K562 (cell line): Measurements from ENCODE around the gene GARIN5B. TPM values are rescaled to one million over a fixed set of nuclear protein-coding genes. Genes with fewer than 3 reads are reported as not detected.

ENCODE experiments used
- ATAC-seq: fragments of 200-7000 bp; cut with Tn5 transposase; 3 replicates; pipeline ENCODE4 v1.9.1; 2020; ENCODE audit warnings: moderate library complexity
- BruUV-seq: library from RNA; stranded (reverse); fragments of 400-500 nt; replicated peaks from 2 replicates; lab custom pipeline; 2021; lab: Mats Ljungman, UMichigan
- CTCF ChIA-PET: fragments of 300-600 bp; formaldehyde crosslinking; extraction: SDS; loops from one replicate; lab custom pipeline; 2021; ENCODE audit warnings: low intra/inter-chr PET ratio; lab: Yijun Ruan, JAX
- POLR2A ChIA-PET: fragments of 300-600, 350-650 bp; sonication (Branson Sonifier 250); formaldehyde crosslinking; extraction: SDS; loops from one replicate; lab custom pipeline; 2021; ENCODE audit warnings: antibody characterized with exemption, inconsistent platforms; lab: Yijun Ruan, JAX
- DNase-seq, 4 experiments: peaks; one replicate each; pipeline versions ENCODE4 v3.0.0 to v3.0.0-alpha.2; 2011 to 2018; ENCODE audit warnings: low spot score in 3 of 4, mixed read lengths in 3 of 4; ENCODE audit errors: extremely low read depth in 1 of 4
- FAIRE-seq: peaks from 2 replicates; lab custom pipeline; 2011; peaks lifted over from hg19 to GRCh38; lab: Jason Lieb, UNC
- H2AFZ ChIP-seq: 2 replicates; pipeline ENCODE4 v1.6.0; 2011; ENCODE audit warnings: low read depth, low read length, control low read depth, inconsistent platforms
- H3K27ac ChIP-seq: fragments of 200-600 bp; 3 replicates; pipeline ENCODE4 v1.8.0; 2011; ENCODE audit warnings: low read depth, mild to moderate bottlenecking, control low read depth, inconsistent platforms, low read length, moderate library complexity, mixed read lengths; ENCODE audit errors: extremely low read depth
- H3K27me3 ChIP-seq, 2 experiments: fragments of 300-600 bp in 1 of 2; 2 replicates in 1 of 2; 3 replicates in 1 of 2; pipeline versions ENCODE4 v1.6.0 to v1.8.0; 2011; ENCODE audit warnings: inconsistent platforms in 2 of 2, low read length in 2 of 2, mild to moderate bottlenecking in 1 of 2, mixed read lengths in 1 of 2, moderate library complexity in 1 of 2; ENCODE audit not compliant: control insufficient read depth in 2 of 2, insufficient read depth in 2 of 2
- H3K36me3 ChIP-seq: fragments of 300-600 bp; 3 replicates; pipeline ENCODE4 v1.8.0; 2011; ENCODE audit warnings: mild to moderate bottlenecking, low read length, inconsistent platforms; ENCODE audit not compliant: control insufficient read depth, insufficient read depth
- H3K4me1 ChIP-seq, 2 experiments: fragments of 200-600 bp in 1 of 2; replicated peaks in 1 of 2; 2 replicates in 1 of 2; 3 replicates in 1 of 2; pipeline versions ENCODE4 v1.5.1 to v1.8.0; 2011; ENCODE audit warnings: inconsistent platforms in 2 of 2, low read length in 2 of 2, mild to moderate bottlenecking in 1 of 2, mixed read lengths in 1 of 2, moderate library complexity in 1 of 2; ENCODE audit not compliant: control insufficient read depth in 2 of 2, insufficient read depth in 2 of 2
- H3K4me2 ChIP-seq: 2 replicates; pipeline ENCODE4 v1.6.1; 2011; ENCODE audit warnings: low read length, control low read depth, inconsistent platforms, mixed read lengths; ENCODE audit not compliant: insufficient read depth
- H3K4me3 ChIP-seq: fragments of 200-600 bp; sonication (generic), shearing (Covaris generic); 2 replicates; pipeline ENCODE4 v1.5.1; 2016; ENCODE audit warnings: control low read depth, inconsistent platforms
- H3K79me2 ChIP-seq: fragments of 200-600 bp; 3 replicates; pipeline ENCODE4 v1.8.0; 2011; ENCODE audit warnings: low read length, inconsistent platforms; ENCODE audit not compliant: control insufficient read depth, insufficient read depth
- H3K9ac ChIP-seq, 2 experiments: 2 replicates each; pipeline versions ENCODE4 v1.6.0 to v1.6.1; 2011; ENCODE audit warnings: low read depth in 2 of 2, low read length in 2 of 2, control low read depth in 1 of 2, inconsistent platforms in 1 of 2, mild to moderate bottlenecking in 1 of 2, mixed read lengths in 1 of 2; ENCODE audit not compliant: insufficient read depth in 1 of 2
- H3K9me1 ChIP-seq: one replicate; pipeline ENCODE4 v1.6.0; 2011; ENCODE audit warnings: inconsistent platforms, mild to moderate bottlenecking, low read length, moderate library complexity; ENCODE audit not compliant: control insufficient read depth, insufficient read depth
- H3K9me3 ChIP-seq: replicated peaks from 2 replicates; pipeline ENCODE4 v1.5.1; 2011; ENCODE audit warnings: low read depth, low read length, inconsistent platforms; ENCODE audit not compliant: control insufficient read depth, insufficient read depth
- H4K20me1 ChIP-seq: replicated peaks from 2 replicates; pipeline ENCODE4 v1.6.1; 2011; ENCODE audit warnings: low read length, inconsistent platforms, mixed read lengths; ENCODE audit not compliant: control insufficient read depth, insufficient read depth
- BDP1 ChIP-seq: IDR thresholded peaks from 3 replicates; pipeline ENCODE4 v1.6.1; 2011; ENCODE audit not compliant: insufficient read length, insufficient read depth
- CBFA2T2 ChIP-seq: fragments of 450-650 bp; conservative IDR thresholded peaks from 2 replicates; pipeline ENCODE4 v1.6.1; 2017; ENCODE audit warnings: mild to moderate bottlenecking
- HDAC1 ChIP-seq, 2 experiments: fragments of 450-650 bp; IDR thresholded peaks; 2 replicates each; pipeline ENCODE4 v1.6.1; 2016 to 2017; ENCODE audit warnings: inconsistent platforms in 1 of 2, mild to moderate bottlenecking in 1 of 2, moderate library complexity in 1 of 2
- HDAC3 ChIP-seq: fragments of 450-650 bp; IDR thresholded peaks from 2 replicates; pipeline ENCODE4 v1.6.1; 2018; ENCODE audit warnings: borderline replicate concordance, mild to moderate bottlenecking, moderate library complexity; ENCODE audit not compliant: partially characterized antibody
- KDM5B ChIP-seq: fragments of 200-600 bp; sonication (generic); IDR thresholded peaks from 2 replicates; pipeline ENCODE4 v1.6.1; 2012; ENCODE audit warnings: low read depth, mild to moderate bottlenecking, moderate library complexity, low read length, control low read depth, inconsistent platforms; ENCODE audit not compliant: insufficient replicate concordance
- KHSRP ChIP-seq: fragments of 450-650 bp; IDR thresholded peaks from 2 replicates; pipeline ENCODE4 v1.6.1; 2017
- NFIC ChIP-seq: fragments of 450-650 bp; IDR thresholded peaks from 2 replicates; pipeline ENCODE4 v1.6.1; 2017; ENCODE audit warnings: mild to moderate bottlenecking, inconsistent platforms
- NFXL1 ChIP-seq: fragments of 450-650 bp; formaldehyde crosslinking; IDR thresholded peaks from 2 replicates; pipeline ENCODE4 v1.4.0; 2021; ENCODE audit warnings: mild to moderate bottlenecking
- NFYB ChIP-seq: IDR thresholded peaks from 2 replicates; pipeline ENCODE4 v1.6.1; 2011; ENCODE audit warnings: mild to moderate bottlenecking, moderate library complexity; ENCODE audit not compliant: insufficient read length; ENCODE audit errors: extremely low read depth
- PML ChIP-seq: IDR thresholded peaks from 2 replicates; pipeline ENCODE4 v1.6.1; 2012; ENCODE audit warnings: low read length, inconsistent platforms
- POLR2AphosphoS2 ChIP-seq: IDR thresholded peaks from 2 replicates; pipeline ENCODE4 v1.6.1; 2012; ENCODE audit warnings: low read length, improper control_type of control experiment
- SETDB1 ChIP-seq: IDR thresholded peaks from one replicate; pipeline ENCODE4 v1.6.1; 2012; ENCODE audit warnings: low read length, control low read depth, inconsistent platforms
- ZNF408 ChIP-seq: fragments of 250-450 bp; sonication (Bioruptor Pico); IDR thresholded peaks from 2 replicates; pipeline ENCODE4 v1.4.0; 2020; ENCODE audit warnings: low read depth, mild to moderate bottlenecking, moderate library complexity
- ZNF780A ChIP-seq: fragments of 250-450 bp; sonication (Bioruptor Pico); IDR thresholded peaks from 2 replicates; pipeline ENCODE4 v1.5.0; 2021; ENCODE audit warnings: mild to moderate bottlenecking
- WGBS: fragments of 100-300 bp; shearing (Covaris generic); methylation state at CpG from one replicate; pipeline ENCODE4 v1.1.6; 2016; ENCODE audit warnings: low coverage, mixed read lengths; ENCODE audit not compliant: insufficient coverage; ENCODE audit errors: missing lambda C conversion rate; 5-methylcytosine and 5-hydroxymethylcytosine counted together
- in situ Hi-C: fragments of 300-500 bp; cut with MboI; formaldehyde crosslinking; loops from 4 replicates; pipeline ENCODE4 v1.15.0; 2018; ENCODE audit warnings: inconsistent platforms, mixed read lengths
- intact Hi-C: fragments of 100-400 bp; cut with micrococcal nuclease; formaldehyde crosslinking; loops from 2 replicates; pipeline ENCODE4 v1.14.2; 2022
- polyA plus RNA-seq, 8 experiments: library from polyadenylated mRNA; depleted of rRNA in 4 of 8; stranded (reverse) in 5 of 8; unstranded in 3 of 8; fragments of >200 nt; fragmentation: Nextera tagmentation in 2 of 8; fragmentation: Illumina TruSeq in 1 of 8; extraction: Ambion mirVana in 2 of 8; extraction: Trizol in 1 of 8; gene quantifications; 2 replicates each; pipeline versions ENCODE4 v1.2.1 to v1.2.3, GENCODE V29; 2011 to 2014; ENCODE audit warnings: inconsistent platforms in 1 of 8, missing spikeins in 1 of 8
- total RNA-seq, 7 experiments: library from RNA; depleted of rRNA in 6 of 7; stranded (reverse); fragments of >200 nt in 6 of 7; fragmentation: Illumina TruSeq in 2 of 7; extraction: Trizol in 2 of 7; gene quantifications; 2 replicates each; pipeline versions ENCODE4 v1.2.1 to v1.2.3, GENCODE V29; 2011 to 2021; ENCODE audit warnings: low replicate concordance in 1 of 7
- TF ChIP-seq, protein P1 (sequence below): fragments of 250-450 bp; sonication (Bioruptor Pico); IDR thresholded peaks from 2 replicates; pipeline ENCODE4 v1.8.0; 2022; ENCODE audit warnings: inconsistent platforms
- TF ChIP-seq, protein P2 (sequence below), 2 experiments: IDR thresholded peaks; 2 replicates each; pipeline ENCODE4 v1.6.1; 2011; ENCODE audit warnings: borderline replicate concordance in 1 of 2, control low read depth in 1 of 2, low read depth in 1 of 2, low read length in 1 of 2, mild to moderate bottlenecking in 1 of 2, mixed read lengths in 1 of 2, moderate library complexity in 1 of 2; ENCODE audit not compliant: insufficient read depth in 1 of 2, insufficient read length in 1 of 2, poor library complexity in 1 of 2, severe bottlenecking in 1 of 2; ENCODE audit errors: extremely low read depth in 1 of 2
- TF ChIP-seq, protein P3 (sequence below): conservative IDR thresholded peaks from 2 replicates; pipeline ENCODE4 v1.6.1; 2011; ENCODE audit warnings: low read depth, mild to moderate bottlenecking, low read length; ENCODE audit not compliant: control insufficient read depth
- TF ChIP-seq, protein P4 (sequence below): IDR thresholded peaks from 3 replicates; pipeline ENCODE4 v1.6.1; 2011; ENCODE audit warnings: borderline replicate concordance, mild to moderate bottlenecking; ENCODE audit not compliant: insufficient read length, insufficient read depth

The GARIN5B gene
- total and polyA plus RNA-seq, 9 of the 15 experiments (the other 6 are each of a cell fraction or from before 2014, with no cell fraction given): not detected

DNA sequence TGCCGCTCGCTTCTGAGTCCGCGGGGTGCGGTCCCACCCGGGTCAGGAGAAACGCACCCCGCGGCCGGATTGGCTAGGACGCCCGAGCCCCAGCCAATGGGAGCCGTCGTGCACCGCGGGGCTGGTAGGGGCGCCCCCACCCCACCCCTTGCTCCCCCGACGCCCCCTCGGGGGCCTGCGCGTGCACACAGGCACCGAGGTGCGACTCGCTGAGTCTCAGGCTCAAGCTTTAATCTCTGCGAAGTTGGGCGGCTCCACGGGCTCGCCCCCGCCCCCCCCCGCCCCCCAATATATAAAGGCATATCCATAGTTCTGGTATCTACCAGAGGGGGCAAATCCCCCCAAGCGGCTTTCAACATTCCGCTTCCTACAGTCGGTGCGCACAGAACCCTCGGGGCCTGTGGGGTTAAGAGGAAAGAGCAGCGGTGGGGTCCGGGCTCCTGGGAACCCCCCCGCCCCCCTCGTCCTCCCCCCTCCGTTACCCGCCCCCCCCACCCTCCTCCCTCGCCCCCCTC is 8.3 kb downstream of the GARIN5B start, which contains the start of gene COX6B2:
TSS of gene COX6B2 (minus strand) at position 22 of the 515 bp plus-strand sequence. CDS start 198 bp downstream, outside the sequence.
- H3K27ac ChIP-seq: peak within 1 kb of the TSS; percentile 49; the same call in 2 of the 3 replicates
- peaks cover 6% of the 10 kb centered on the region; the same call in 1 of the 2 replicates for H4K20me1 ChIP-seq
- H3K4me1 ChIP-seq: peaks cover 4 to 57% of the 10 kb centered on the region in 2 experiments; a peak in 4 of 5 replicates
- WGBS: 2% methylated on average over 10 of the region's 43 CpGs
- no peaks in the 10 kb centered on the region for H3K9me1 ChIP-seq
- H3K9ac ChIP-seq: peak within 1 kb of the TSS; percentile 50 to 92
- ATAC-seq: no peak
- H3K4me2 ChIP-seq: peak within 1 kb of the TSS; percentile 85
- intact Hi-C loops (no loop called here), in situ Hi-C loops (no loop called here)
- no peak for FAIRE-seq
- H3K9me3 ChIP-seq: no peaks in the 10 kb centered on the region
- no TSS peak for BruUV-seq
- peak within 1 kb of the TSS; percentile 88 for H2AFZ ChIP-seq
- H3K4me3 ChIP-seq: peak within 1 kb of the TSS; percentile 64
- DNase-seq: peak in 3 of 4 experiments; percentile 62 to 80 (median 76)
- ChIA-PET POLR2A (no interaction called here), CTCF (no interaction called here)
- H3K79me2 ChIP-seq: no peaks in the 10 kb centered on the region
- H3K27me3 ChIP-seq: peaks cover 9 to 21% of the 10 kb centered on the region in 2 experiments; a peak in 4 of 5 replicates
- no peaks in the 10 kb centered on the region for H3K36me3 ChIP-seq
- TF ChIP-seq SETDB1: no peak
- TF ChIP-seq NFIC: 0 out of 2 replicates have a peak, but pooled peaks have one; percentile 2
- no peak for TF ChIP-seq ZNF780A (CRISPR knock-in tag)
- TF ChIP-seq, protein P1, sequence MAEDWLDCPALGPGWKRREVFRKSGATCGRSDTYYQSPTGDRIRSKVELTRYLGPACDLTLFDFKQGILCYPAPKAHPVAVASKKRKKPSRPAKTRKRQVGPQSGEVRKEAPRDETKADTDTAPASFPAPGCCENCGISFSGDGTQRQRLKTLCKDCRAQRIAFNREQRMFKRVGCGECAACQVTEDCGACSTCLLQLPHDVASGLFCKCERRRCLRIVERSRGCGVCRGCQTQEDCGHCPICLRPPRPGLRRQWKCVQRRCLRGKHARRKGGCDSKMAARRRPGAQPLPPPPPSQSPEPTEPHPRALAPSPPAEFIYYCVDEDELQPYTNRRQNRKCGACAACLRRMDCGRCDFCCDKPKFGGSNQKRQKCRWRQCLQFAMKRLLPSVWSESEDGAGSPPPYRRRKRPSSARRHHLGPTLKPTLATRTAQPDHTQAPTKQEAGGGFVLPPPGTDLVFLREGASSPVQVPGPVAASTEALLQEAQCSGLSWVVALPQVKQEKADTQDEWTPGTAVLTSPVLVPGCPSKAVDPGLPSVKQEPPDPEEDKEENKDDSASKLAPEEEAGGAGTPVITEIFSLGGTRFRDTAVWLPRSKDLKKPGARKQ: no peak
- peak; percentile 46 for TF ChIP-seq NFYB
- TF ChIP-seq CBFA2T2: no peak
- no peak for TF ChIP-seq KHSRP
- TF ChIP-seq, protein P2, sequence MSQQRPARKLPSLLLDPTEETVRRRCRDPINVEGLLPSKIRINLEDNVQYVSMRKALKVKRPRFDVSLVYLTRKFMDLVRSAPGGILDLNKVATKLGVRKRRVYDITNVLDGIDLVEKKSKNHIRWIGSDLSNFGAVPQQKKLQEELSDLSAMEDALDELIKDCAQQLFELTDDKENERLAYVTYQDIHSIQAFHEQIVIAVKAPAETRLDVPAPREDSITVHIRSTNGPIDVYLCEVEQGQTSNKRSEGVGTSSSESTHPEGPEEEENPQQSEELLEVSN (IDR thresholded peaks at IDR 0.05; ENCODE audit: borderline replicate concordance in 1 of 2, extremely low read depth in 1 of 2, insufficient read depth in 1 of 2, insufficient read length in 1 of 2, low read depth in 1 of 2, low read length in 1 of 2, poor library complexity in 1 of 2, severe bottlenecking in 1 of 2): peak in 1 of 2 experiments; percentile 46
- TF ChIP-seq BDP1: no peak
- no peak for TF ChIP-seq HDAC1 (IDR thresholded peaks at IDR 0.05)
- TF ChIP-seq POLR2AphosphoS2: no peak
- TF ChIP-seq ZNF408 (CRISPR knock-in tag): no peak
- TF ChIP-seq, protein P3, sequence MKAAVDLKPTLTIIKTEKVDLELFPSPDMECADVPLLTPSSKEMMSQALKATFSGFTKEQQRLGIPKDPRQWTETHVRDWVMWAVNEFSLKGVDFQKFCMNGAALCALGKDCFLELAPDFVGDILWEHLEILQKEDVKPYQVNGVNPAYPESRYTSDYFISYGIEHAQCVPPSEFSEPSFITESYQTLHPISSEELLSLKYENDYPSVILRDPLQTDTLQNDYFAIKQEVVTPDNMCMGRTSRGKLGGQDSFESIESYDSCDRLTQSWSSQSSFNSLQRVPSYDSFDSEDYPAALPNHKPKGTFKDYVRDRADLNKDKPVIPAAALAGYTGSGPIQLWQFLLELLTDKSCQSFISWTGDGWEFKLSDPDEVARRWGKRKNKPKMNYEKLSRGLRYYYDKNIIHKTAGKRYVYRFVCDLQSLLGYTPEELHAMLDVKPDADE: no peak
- TF ChIP-seq NFXL1 (CRISPR knock-in tag): no peak
- TF ChIP-seq KDM5B: no peak
- no peak for TF ChIP-seq PML
- TF ChIP-seq HDAC3: no peak
- TF ChIP-seq, protein P4, sequence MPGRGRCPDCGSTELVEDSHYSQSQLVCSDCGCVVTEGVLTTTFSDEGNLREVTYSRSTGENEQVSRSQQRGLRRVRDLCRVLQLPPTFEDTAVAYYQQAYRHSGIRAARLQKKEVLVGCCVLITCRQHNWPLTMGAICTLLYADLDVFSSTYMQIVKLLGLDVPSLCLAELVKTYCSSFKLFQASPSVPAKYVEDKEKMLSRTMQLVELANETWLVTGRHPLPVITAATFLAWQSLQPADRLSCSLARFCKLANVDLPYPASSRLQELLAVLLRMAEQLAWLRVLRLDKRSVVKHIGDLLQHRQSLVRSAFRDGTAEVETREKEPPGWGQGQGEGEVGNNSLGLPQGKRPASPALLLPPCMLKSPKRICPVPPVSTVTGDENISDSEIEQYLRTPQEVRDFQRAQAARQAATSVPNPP: no peak
